GM12875 (cell line): Measurements from ENCODE around the gene PRDM8.

ENCODE experiments used
- H3K4me3 ChIP-seq: one replicate; pipeline ENCODE4 v1.5.1; 2011; ENCODE audit warnings: low read depth, low read length, control low read depth
- CTCF ChIP-seq: IDR thresholded peaks from 2 replicates; pipeline ENCODE4 v1.5.1; 2011; ENCODE audit warnings: low read depth, mild to moderate bottlenecking, control low read depth, inconsistent platforms, low read length, moderate library complexity, borderline replicate concordance; ENCODE audit not compliant: insufficient read depth

The PRDM8 gene

GRCh38 chr4:80216100-80216761 lies 18.9 kb downstream of the PRDM8 start:
- no peak overlapping the region for H3K4me3 ChIP-seq
- TF ChIP-seq CTCF, result no peak

DNA sequence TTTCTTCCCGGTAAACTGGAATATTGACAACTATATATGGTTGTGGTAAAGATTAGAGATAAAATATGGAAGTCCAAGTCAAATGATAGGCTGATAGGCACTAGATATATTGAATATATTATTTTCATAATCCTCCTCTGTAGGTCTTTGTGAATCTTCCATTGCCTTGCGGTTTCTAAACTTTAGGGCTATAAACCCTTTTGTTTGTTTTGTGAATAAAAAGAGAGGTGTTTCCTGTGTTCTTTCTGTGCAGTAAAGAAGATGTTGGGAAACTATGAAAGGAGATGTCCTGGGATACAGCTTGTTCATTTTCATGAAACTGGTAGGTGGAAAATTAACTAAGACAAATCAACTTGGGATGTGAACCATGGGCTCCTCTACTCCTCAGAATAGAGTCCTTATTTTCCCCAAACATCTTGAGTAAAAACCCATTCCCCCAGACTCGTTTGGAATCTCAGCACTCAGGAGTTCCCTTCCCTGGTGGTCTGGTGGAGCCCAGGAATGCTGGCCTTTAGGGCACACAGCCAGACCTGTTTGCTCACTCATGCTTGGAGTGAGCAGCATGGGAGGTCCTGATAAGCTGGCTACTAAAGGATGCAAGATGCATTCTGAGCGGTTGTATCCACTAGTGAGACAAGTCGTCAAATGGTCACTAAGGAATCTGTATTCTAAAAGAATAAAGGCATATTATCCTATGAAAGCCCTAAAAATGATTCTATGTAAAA lies 22.2 kb downstream of the PRDM8 start:
- H3K4me3 ChIP-seq, result no peak overlapping the region
- TF ChIP-seq CTCF, result no peak

DNA sequence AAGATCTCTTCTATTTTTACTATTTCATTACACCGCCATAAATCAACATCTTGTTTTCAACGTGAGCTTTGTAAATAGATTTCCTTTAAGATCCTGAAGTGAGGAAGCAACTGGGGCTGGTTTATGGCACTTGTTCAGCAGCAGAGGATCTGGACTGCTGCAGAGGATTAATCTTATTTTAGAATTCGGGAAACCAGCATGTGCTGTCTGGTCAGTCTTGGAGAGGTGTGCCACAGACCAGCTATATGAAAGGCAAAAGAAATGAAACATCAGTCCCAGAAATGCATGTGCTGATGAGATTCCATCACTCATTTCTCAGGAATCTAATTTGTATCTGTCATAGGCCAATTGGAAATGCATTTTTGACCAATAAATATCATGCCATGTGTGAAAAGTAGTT lies 23.4 kb downstream of the PRDM8 start:
- H3K4me3 ChIP-seq, result no peak overlapping the region
- TF ChIP-seq CTCF, result no peak

- no peak overlapping the region for H3K4me3 ChIP-seq
- no peak for TF ChIP-seq CTCF
These were observed 23.9 kb downstream of the PRDM8 start for GRCh38 chr4:80221161-80221560.

GRCh38 chr4:80225595-80225994 lies 28.3 kb downstream of the PRDM8 start:
- no peak overlapping the region for H3K4me3 ChIP-seq
- TF ChIP-seq CTCF, result no peak

DNA sequence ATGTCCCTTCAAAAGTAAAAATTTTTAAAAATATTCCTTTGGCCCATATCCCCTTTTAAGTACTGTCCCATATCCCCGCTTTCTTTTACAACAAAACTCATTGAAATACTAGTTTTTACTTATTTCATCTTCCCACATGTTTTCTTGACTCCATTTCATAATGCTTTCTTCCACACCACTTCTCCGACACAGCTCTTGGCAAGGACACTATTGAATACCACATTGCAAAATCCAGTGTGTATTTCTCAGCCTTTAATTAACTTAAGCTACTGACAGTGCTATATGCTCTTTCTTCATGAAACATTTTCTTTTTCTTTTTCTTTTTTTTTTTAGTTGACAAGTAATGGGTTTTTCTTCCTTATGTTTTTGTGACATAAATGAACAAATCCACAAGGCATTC lies 28.8 kb downstream of the PRDM8 start:
- H3K4me3 ChIP-seq, result no peak overlapping the region
- TF ChIP-seq CTCF, result no peak

DNA sequence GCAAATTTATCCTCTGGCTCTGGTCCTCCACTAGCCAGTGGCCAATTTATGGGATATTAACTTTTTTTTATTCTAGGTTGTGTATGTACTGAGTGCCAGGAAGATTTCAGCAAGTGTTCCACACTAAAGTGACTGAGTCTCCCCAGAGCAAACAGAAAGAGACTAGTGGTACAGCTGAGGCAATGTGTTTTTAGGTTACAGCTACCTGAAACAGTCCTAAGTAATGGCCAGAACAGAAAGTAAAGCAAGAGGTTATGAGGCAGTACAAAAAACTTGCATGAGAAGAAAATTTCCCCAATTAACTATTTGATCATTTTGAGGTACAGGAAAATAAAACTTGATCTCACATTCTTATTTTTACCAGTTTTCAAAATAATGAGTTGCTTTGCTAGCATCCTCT lies 31.2 kb downstream of the PRDM8 start:
- TF ChIP-seq CTCF, result no peak

More for the DNA sequence above, 31.2 kb downstream of the PRDM8 start:
- no peak overlapping the region for H3K4me3 ChIP-seq
